Stomach (tissue), 9 donors: ENCODE data around the gene CHD6. TPM values are rescaled to one million over a fixed set of nuclear protein-coding genes. Genes with fewer than 3 reads are reported as not detected.

Experiments
- DNase-seq, 2 donors: peaks; one replicate each; pipeline versions ENCODE4 v3.0.0 to v3.0.0-alpha.2; 2013 to 2019
- H3K27ac ChIP-seq, 5 donors: fragments of 200-600 bp in 4 of 5; sonication (generic) in 4 of 5; one replicate each; pipeline ENCODE4 v1.5.1; 2013 to 2019; ENCODE audit warnings: mild to moderate bottlenecking in 1 of 5, moderate library complexity in 1 of 5
- H3K27me3 ChIP-seq, 3 donors: fragments of 200-600 bp; sonication (generic); one replicate each; pipeline ENCODE4 v1.5.1; 2017 to 2019; ENCODE audit warnings: mixed run types in 1 of 3
- H3K36me3 ChIP-seq, 4 donors: fragments of 200-600 bp; sonication (generic); 1 replicate in 3 of 4; 2 replicates in 1 of 4; pipeline ENCODE4 v1.5.1; 2016 to 2019
- H3K4me1 ChIP-seq, 4 donors: fragments of 200-600 bp; sonication (generic); one replicate each; pipeline ENCODE4 v1.5.1; 2016 to 2019
- H3K4me3 ChIP-seq, 4 donors: fragments of 200-600 bp; sonication (generic) in 3 of 4; one replicate each; pipeline ENCODE4 v1.5.1; 2016 to 2019; ENCODE audit warnings: mild to moderate bottlenecking in 1 of 4
- H3K9me3 ChIP-seq, 4 donors: fragments of 200-600 bp; sonication (generic); one replicate each; pipeline ENCODE4 v1.5.1; 2016 to 2019
- EP300 ChIP-seq: sonication (generic); formaldehyde crosslinking; IDR thresholded peaks from one replicate; pipeline ENCODE4 v1.6.1; 2017; ENCODE audit warnings: antibody characterized with exemption
- POLR2A ChIP-seq, 4 donors: fragments of 450-650 bp; IDR thresholded peaks; one replicate each; pipeline ENCODE4 v1.6.1; 2016; ENCODE audit warnings: antibody characterized with exemption in 4 of 4, control low read depth in 2 of 4, mild to moderate bottlenecking in 1 of 4, moderate library complexity in 1 of 4
- POLR2AphosphoS5 ChIP-seq, 3 donors: sonication (generic); formaldehyde crosslinking; IDR thresholded peaks; one replicate each; pipeline ENCODE4 v1.6.1; 2016; ENCODE audit warnings: antibody characterized with exemption in 3 of 3
- WGBS, 5 donors: extraction: QIAGEN DNeasy Blood & Tissue Kit in 3 of 5; methylation state at CpG; one replicate each; pipeline versions ENCODE4 v1.1.5 to v1.1.7; 2013 to 2018; 5-methylcytosine and 5-hydroxymethylcytosine counted together
- intact Hi-C: fragments of 100-400 bp; cut with DNase I; formaldehyde crosslinking; loops from one replicate; pipeline ENCODE4 v1.15.1; 2023; ENCODE audit warnings: low total_unique reads
- polyA plus RNA-seq, 3 donors: library from polyadenylated mRNA; stranded (reverse); fragments of 200-250 nt; gene quantifications; one replicate each; pipeline ENCODE4 v1.2.3, GENCODE V29; 2013
- total RNA-seq, 5 donors: library from RNA; depleted of rRNA; stranded (reverse); fragments of >200 nt; gene quantifications; one replicate each; pipeline versions ENCODE4 v1.1.0 to v1.2.3, GENCODE V29; 2014 to 2016
- TF ChIP-seq, protein P1 (sequence below), 7 experiments: fragments of 450-650 bp in 4 of 7; fragments of 200-600 bp in 3 of 7; sonication (generic) in 3 of 7; IDR thresholded peaks; one replicate each; pipeline ENCODE4 v1.5.1; 2016 to 2019; ENCODE audit warnings: antibody characterized with exemption in 7 of 7, control low read depth in 2 of 7, mild to moderate bottlenecking in 1 of 7
- donor health status: healthy with polysubstance abuse.
- donor health status: Bipolar disorder and iron deficiency.
- donor health status: healthy.

CHD6 gene
- total and polyA plus RNA-seq, 8 donors, result 4.4 to 84.6 (median 47.5) TPM

DNA sequence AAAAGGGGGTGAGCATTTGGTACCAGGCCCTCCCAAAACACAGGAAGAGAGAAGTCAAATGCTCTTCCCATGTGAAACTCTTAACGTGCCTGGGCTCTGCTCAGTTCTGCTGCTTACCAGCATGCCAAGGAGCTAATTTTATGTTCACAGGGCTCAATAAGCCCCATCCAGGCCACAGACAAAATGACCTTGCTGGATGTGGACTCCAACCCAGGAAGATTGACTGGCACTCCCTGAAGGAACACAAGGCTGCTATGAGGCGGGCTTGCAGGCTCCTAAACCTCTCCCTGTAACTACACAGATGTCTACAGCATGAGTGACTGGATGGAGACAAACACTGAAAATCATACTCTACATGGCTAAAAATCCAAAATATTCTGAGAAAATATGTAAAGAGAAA lies 50.6 kb downstream of the CHD6 start:
- peak in 1 of 2 donors; percentile 13 for DNase-seq
- WGBS, 5 donors, result 85 to 92% (median 91%) methylated on average over 2 of the region's 2 CpGs
- Histone ChIP-seq H3K27me3 (no peaks in the 10 kb centered on the region), H3K9me3 (no peaks in the 10 kb centered on the region), H3K27ac (no peak overlapping the region), H3K4me1 (peaks cover 0 to 66% (median 36%) of the 10 kb centered on the region in 4 donors), H3K4me3 (no peak overlapping the region), H3K36me3 (no peaks in the 10 kb centered on the region)
- TF ChIP-seq, protein P1, sequence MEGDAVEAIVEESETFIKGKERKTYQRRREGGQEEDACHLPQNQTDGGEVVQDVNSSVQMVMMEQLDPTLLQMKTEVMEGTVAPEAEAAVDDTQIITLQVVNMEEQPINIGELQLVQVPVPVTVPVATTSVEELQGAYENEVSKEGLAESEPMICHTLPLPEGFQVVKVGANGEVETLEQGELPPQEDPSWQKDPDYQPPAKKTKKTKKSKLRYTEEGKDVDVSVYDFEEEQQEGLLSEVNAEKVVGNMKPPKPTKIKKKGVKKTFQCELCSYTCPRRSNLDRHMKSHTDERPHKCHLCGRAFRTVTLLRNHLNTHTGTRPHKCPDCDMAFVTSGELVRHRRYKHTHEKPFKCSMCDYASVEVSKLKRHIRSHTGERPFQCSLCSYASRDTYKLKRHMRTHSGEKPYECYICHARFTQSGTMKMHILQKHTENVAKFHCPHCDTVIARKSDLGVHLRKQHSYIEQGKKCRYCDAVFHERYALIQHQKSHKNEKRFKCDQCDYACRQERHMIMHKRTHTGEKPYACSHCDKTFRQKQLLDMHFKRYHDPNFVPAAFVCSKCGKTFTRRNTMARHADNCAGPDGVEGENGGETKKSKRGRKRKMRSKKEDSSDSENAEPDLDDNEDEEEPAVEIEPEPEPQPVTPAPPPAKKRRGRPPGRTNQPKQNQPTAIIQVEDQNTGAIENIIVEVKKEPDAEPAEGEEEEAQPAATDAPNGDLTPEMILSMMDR (IDR thresholded peaks at IDR 0.05), result no peak
- TF ChIP-seq POLR2AphosphoS5 (IDR thresholded peaks at IDR 0.05) (no peak), POLR2A (IDR thresholded peaks at IDR 0.05) (no peak), EP300 (no peak)
- intact Hi-C loops, result no loop called here

DNA sequence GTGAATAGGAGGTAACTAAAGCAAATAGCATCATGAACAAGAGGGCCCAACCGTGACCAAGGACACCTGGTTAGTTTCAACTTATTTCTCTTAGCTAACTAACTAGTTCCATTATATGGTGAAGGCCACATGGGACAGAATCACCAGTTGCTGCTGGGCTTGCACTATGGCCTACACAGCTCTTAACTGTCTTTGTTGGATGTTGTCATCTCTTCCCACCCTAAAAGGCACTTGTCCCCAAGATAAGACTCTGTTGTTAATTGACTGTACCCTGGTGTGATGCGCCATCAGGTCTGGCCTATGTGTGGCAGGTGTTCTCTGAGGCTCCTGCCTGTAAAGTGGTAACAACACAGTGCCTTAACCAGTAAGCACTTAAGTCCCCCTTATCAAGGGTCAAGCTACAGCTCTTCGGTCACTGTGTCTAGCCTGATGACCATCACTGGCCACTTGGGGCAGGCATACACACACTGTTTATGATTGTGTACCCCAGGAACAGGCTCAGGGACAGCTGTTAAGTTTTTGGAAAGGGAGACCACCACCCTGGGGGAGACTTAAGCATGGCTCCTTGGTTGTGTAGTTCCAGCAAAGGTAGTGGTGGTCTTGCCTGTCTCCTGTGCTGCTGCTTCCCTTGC lies 51.2 kb downstream of the CHD6 start:
- H3K4me1 ChIP-seq, result peaks cover 0 to 60% (median 33%) of the 10 kb centered on the region in 4 donors
- no peaks in the 10 kb centered on the region for H3K36me3 ChIP-seq
- no peaks in the 10 kb centered on the region for H3K27me3 ChIP-seq
- no peak overlapping the region for H3K27ac ChIP-seq
- WGBS, 5 donors, result 94 to 97% (median 95%) methylated on average over 3 of the region's 3 CpGs
- TF ChIP-seq POLR2A (IDR thresholded peaks at IDR 0.05), result no peak
- TF ChIP-seq, protein P1 (IDR thresholded peaks at IDR 0.05), result no peak
- no peak for TF ChIP-seq EP300
- TF ChIP-seq POLR2AphosphoS5 (IDR thresholded peaks at IDR 0.05), result no peak
- intact Hi-C loops, result no loop called here
- no peaks in the 10 kb centered on the region for H3K9me3 ChIP-seq
- no peak overlapping the region for H3K4me3 ChIP-seq
- no peak for DNase-seq

DNA sequence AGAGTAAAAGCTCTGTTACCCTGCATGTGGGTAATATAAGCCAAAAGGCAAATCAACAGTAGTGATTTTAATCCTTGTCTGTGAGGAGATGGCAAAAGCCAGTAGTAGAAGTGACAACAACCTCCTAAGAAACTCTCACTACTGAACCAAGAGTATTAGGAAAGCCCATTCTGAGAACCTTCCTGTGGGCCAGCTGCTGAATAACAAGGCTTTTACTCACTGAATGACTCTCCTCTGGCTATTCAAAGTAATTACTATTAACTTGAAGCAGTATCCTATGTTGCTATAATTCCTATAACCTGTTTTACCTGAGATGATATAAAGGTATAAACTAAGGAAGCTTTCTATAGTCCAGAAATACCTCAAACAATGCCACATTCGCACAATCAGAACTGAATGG lies 55.1 kb downstream of the CHD6 start:
- Histone ChIP-seq H3K4me3 (no peak overlapping the region), H3K36me3 (no peaks in the 10 kb centered on the region), H3K4me1 (peaks cover 0 to 39% (median 22%) of the 10 kb centered on the region in 4 donors), H3K9me3 (no peaks in the 10 kb centered on the region), H3K27me3 (no peaks in the 10 kb centered on the region), H3K27ac (no peak overlapping the region)
- DNase-seq, result no peak
- TF ChIP-seq EP300 (no peak), POLR2AphosphoS5 (IDR thresholded peaks at IDR 0.05) (no peak), POLR2A (IDR thresholded peaks at IDR 0.05) (no peak)
- TF ChIP-seq, protein P1 (IDR thresholded peaks at IDR 0.05), result no peak
- intact Hi-C loops, result no loop called here
- WGBS, 5 donors, result 82 to 87% (median 85%) methylated on average over 1 of the region's 1 CpG

DNA sequence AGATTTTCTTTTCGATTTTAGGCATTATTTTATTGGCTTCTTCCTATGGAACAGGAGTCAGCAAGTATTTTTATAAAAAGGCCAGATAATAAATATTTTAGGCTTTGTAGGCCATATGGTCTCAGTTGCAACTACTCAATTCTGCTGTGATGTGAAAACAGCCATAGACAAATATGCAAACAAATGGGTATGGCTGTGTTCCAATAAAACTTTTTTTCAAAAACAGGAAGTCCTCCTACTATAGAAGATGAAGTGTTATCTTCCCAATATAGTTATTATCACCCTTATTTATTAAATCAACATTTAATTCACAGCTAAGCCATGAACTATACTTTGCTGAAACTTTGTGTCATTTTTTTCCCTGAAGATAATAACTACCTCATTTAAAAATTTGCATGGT lies 57.2 kb downstream of the CHD6 start:
- WGBS, 5 donors, result 60 to 90% (median 83%) methylated on average over 1 of the region's 1 CpG
- no peaks in the 10 kb centered on the region for H3K9me3 ChIP-seq
- TF ChIP-seq, protein P1 (IDR thresholded peaks at IDR 0.05), result no peak
- TF ChIP-seq POLR2AphosphoS5 (IDR thresholded peaks at IDR 0.05) (no peak), EP300 (no peak), POLR2A (IDR thresholded peaks at IDR 0.05) (no peak)
- H3K4me1 ChIP-seq, result peaks cover 0 to 39% (median 15%) of the 10 kb centered on the region in 4 donors
- intact Hi-C loops, result no loop called here
- no peak overlapping the region for H3K4me3 ChIP-seq
- no peak overlapping the region for H3K27ac ChIP-seq
- no peaks in the 10 kb centered on the region for H3K27me3 ChIP-seq
- no peak for DNase-seq
- H3K36me3 ChIP-seq, result no peaks in the 10 kb centered on the region
